Activated CD4-positive, alpha-beta T cell treated with anti-CD3 and anti-CD28 coated beads, Interleukin-2, amount 50 U/mL, for 1 hour (primary cell): ENCODE measurements around the gene PSMD13.
A peak's percentile ranks its signal among the peaks of the same experiment; 100 is the strongest.
"Not testable (repeated sequence)": the region's sequence is repeated elsewhere in the genome, so short reads cannot be mapped to it uniquely, and the experiment has no call there.

ENCODE experiments used
- DNase-seq: peaks from one replicate; pipeline ENCODE4 v3.0.0-alpha.2; 2020

PSMD13 gene

GRCh38 chr11:252666-253065, 15.9 kb downstream of the PSMD13 start:
- no peak for DNase-seq

GRCh38 chr11:253160-253885, 16.5 kb downstream of the PSMD13 start:
- no peak for DNase-seq

DNA sequence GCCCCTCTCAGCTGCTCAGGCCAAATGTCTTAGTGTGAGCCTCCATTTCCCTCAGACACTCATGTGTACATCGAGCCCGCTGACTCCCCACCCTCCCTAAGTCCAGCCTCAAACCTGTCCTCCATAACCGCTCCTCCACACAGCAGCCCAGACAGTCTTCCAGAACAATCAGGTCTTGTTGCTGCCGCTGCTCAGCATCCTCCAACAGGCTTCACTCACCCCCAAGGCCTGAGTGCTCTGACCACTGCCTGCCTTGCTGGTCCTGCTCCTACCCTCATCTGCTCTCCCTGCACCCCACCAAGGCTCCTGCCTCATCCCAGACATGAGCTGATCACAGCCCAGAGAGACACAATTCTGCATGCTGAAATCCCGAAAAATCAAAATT, 17.1 kb downstream of the PSMD13 start:
- DNase-seq, result no peak

DNA sequence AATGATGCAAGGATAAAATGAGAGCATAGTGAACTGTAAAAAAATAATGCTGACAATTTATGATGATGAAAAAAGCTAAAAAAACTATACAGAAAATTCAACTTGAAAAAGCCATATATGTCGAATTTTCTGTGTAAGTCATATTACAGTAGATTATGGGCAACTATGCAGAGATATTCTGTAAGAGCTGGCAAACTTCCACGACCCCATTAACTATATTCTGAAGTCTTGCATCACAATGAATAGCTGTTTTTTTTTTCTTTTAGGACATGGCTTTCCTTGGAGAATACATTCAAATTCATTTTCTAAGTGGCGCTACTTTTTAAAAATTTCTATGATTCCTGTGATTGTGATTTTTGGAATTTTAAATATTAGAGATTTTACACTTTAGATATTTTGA, 18.4 kb downstream of the PSMD13 start:
- DNase-seq, result no peak

DNA sequence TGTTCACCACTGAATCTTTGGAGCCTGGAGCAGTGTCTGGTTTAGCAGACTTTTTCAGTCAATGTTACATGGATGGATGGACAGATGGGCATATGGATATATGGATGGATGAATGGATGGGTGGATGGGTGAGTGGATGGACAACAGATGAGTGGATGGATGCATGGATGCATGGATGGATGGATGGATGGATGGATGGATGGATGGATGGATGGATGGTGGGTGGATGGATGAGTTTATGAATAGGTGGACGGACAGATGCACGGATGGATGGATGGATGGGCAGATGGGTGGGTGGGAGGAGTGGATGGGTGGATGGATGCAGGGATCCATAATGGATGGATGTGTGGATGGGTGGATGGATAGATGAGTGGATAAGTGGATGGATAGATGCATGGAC, 19.0 kb downstream of the PSMD13 start:
- no peak for DNase-seq

- DNase-seq, result no peak
These were observed 20.4 kb downstream of the PSMD13 start for GRCh38 chr11:256952-257737.

- DNase-seq, result no peak
These were observed 21.2 kb downstream of the PSMD13 start for GRCh38 chr11:257766-258493.

DNA sequence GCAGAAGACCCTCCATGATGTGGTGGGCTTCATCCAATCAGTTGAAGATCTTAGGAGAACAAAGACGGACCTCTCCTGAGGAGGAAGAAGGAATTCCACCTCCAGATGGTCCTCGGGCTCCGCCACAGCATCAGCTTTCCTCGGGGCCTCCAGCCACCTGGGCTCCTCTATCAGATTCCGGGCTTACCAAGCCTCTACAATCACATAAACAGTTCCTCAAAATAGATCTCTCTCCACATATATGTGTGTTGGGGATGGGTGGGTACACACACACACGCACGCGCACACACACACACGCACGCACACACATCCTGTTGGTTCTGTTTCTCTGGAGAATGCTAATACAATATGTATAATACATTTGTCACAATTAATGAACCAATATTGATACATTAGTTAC, 22.6 kb downstream of the PSMD13 start:
- no peak for DNase-seq

- no peak for DNase-seq
These were observed 24.8 kb downstream of the PSMD13 start for GRCh38 chr11:261624-262023.

DNA sequence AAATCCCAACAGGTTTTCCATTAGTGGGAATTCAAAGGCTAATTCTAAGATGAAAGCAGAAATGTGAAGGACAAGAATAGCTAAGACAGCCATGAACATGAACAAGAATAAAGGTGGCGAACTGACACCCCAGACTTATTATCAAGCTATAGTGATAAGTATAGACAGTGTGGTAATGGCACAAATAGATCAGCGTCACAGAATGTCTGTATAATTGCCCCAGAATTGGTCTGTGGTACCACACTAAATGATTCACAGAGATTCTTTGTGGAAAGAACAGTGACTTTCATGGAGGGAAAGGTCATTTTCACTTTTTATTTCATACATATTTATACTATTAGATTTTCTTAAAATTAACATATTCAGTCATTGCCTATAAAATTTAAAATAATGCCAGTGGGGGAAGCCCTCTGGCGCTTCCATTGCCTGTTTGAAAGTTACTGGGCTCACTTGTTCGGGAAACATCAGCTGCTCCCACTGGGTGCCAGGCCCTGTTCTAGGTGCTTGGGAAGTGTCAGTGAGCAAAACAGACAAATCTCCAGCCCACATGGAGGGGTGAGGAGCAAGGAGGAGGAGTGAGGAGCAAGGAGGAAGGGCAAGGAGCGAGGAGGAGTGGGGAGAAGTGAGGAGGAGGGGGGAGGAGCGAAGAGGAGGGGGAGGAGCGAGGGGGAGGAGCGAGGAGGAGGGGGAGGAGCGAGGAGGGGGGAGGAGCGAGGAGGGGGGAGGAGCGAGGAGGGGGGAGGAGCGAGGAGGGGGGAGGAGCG, 30.1 kb downstream of the PSMD13 start:
- no peak for DNase-seq

GRCh38 chr11:267491-267994, 30.8 kb downstream of the PSMD13 start:
- peak; percentile 40 for DNase-seq

DNA sequence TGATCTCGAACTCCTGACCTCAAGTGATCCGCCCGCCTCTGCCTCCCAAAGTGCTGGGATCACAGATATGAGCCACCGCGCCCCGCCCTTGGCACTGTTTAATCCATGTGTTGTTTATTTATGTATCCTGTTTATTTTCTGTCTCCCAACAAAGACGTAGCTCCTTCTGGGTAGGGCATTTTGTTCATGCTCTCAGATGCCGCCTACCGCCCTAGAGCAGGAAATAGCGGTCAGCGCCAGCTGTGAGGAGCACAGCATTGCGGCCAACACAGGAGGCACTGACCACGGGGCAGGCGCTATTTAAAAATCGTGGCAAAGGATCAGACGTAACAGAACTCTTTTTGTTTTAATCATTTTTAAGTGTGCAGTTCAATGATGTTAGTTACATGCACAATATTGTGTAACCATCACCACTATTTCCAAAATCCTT, 32.0 kb downstream of the PSMD13 start:
- DNase-seq, result not testable (repeated sequence)

DNA sequence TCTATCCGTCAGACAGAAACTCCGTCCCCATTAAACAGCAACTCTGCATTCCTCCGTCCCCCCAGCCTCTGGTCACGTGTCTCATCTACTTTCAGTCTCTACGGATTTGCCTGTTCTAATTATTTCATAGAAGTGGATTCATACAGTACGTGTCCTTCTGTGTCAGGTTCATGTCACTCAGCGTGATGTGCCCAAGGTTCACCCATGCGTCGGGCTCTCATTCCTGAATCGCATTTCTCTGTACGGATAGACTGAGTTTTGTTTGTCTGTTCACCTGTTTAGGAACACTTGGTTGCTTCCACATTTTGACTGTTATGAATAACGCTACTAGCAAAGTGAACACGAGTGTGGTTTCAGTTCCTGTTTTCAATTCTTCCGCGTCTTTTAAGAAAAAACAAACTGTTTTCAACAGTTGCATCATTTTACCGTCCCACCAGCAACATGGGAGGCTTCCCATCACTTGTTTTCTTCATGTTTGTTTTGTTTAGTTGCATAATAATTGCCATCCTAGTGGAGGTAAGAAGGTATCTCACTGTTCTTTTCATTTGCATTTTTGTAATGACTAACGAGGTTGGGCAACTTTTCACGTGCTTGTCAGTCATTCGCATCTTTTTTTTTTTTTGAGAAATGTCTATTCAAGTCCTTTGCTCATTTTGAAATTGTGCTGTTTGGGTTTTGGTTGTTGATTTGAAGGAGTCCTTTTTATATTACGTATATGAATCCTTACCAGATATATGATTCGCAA, 32.5 kb downstream of the PSMD13 start:
- DNase-seq, result no peak

- DNase-seq, result no peak
These were observed 33.9 kb downstream of the PSMD13 start for GRCh38 chr11:270451-271318.

DNA sequence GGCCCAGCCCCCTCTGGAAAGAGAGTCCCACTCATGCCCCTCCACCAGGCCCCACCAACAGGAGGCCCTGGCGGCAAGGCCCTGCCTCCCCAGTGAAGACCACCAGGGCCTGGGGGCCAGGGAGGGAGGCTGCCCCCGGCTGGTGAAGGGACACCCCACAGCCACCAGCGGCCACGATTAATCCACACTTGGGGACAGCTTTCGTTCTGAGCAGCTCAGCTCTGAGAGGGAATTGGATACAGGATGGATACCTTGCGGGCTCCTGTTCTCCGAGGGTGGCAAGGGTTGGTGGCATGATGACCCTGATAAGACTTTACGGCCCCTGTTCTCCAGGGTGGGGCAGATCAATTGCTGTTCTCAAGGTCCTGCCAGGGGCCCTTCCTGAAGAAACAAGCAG, 34.5 kb downstream of the PSMD13 start:
- DNase-seq, result no peak

DNA sequence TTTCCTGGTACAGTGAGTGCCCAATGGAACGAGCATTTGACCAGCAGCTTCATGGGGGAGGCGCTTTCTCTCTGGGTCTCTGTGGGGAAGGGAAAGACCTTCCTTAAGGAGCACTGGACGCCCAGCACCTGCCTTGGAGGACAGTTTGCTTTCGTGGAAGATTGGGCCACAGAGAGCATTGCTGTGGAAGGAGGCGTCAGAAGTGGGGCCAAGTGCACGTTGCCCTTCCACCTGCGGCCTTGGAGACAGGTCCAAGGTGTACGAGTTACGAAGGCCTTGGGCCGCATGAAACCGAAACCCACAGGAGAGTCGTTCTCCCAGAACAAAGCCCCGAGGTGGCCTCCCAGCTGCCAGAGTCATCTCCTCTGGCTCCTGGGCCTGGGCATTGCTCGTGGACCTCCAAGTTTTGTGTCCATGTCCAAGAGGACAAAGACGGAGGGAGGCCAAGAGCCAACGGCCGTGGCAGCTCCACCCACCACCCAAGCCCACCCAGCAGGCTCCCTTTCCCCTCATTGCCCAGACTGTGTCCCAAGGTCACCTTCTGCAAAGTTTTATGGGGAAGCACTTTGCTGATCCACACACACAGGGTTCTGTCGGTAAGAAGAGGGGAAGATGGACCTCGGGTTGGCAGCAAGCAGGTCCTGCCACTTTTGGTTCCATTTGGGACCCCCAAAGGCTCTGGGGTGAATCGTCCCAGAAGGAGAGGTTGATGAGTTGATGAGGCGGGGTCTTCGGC, 35.6 kb downstream of the PSMD13 start:
- DNase-seq, result no peak

- DNase-seq, result no peak
These were observed 36.1 kb downstream of the PSMD13 start for GRCh38 chr11:272931-273198.

- DNase-seq, result no peak
These were observed 39.4 kb downstream of the PSMD13 start for GRCh38 chr11:276219-276618.

DNA sequence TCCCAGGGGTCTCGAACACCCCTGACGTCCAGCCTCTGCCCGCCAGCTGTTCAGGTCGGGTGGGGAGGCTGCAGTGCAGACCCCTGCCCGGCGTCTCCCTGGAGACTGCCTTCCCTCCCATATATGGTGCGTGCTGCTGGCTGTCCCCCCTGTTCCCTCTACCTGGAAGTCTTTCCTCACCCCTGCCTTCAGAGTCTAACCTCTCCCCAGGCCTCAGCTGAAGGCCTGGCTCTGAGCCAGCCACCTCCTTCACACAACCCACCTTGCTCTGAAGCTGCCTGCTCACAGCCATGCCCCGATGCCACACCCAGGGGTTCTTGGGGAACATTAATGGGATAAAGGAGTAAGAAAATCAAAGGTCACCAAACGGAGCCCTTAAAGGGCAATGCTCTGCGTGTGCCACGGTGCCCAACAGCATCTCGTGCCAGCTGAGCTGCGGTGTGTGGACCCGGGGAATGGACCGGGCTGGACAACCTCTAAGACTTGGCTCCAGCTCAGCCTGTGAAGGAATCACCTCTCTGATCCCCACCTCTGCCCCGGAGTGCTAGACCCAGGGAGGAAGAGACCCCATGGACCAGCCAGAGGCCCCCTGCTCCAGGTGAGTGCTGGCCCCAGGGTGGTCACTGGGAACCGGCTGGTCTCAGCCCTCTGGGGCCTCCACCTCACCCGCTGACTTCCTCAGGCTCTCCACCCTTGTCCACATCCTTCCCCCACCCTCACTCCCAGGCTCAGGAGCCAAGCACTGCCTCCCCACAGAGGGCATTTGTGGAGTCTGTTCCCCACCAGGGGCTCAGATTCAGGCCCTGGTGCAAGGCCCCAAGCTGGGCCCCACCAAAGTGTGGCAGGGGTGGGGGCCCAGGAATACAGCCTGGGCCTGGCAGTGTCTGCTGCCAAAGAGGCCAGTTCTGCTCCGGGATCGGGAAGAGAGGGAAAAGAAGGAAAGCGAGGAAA, 41.5 kb downstream of the PSMD13 start, which contains the start of gene NLRP6:
NLRP6 (plus strand) TSS at position 407 of the 951 bp plus-strand sequence; CDS start at position 570, 163 bp downstream.
- no peak for DNase-seq
